ENCODE data around the gene SLK. TPM values are rescaled to one million over a fixed set of nuclear protein-coding genes. Genes with fewer than 3 reads are reported as not detected.
A peak's percentile ranks its signal among the peaks of the same experiment; 100 is the strongest.

Gene SLK
- total RNA-seq, 1 donor from 2014 or later: 66.8 TPM

- no peak for DNase-seq (ENCODE audit: low read depth, low spot score)
Measured at GRCh38 chr10:104033401-104033930, 66.5 kb downstream of the SLK start.

GRCh38 chr10:104033966-104034365 is 67.0 kb downstream of the SLK start:
- DNase-seq (ENCODE audit: low read depth, low spot score): no peak

GRCh38 chr10:104034401-104035193 is 67.7 kb downstream of the SLK start:
- no peak for DNase-seq (ENCODE audit: low read depth, low spot score)

GRCh38 chr10:104035194-104036068 is 68.5 kb downstream of the SLK start:
- DNase-seq (ENCODE audit: low read depth, low spot score): no peak

GRCh38 chr10:104036069-104036384 is 69.1 kb downstream of the SLK start:
- DNase-seq (ENCODE audit: low read depth, low spot score): no peak

GRCh38 chr10:104036518-104037260 is 69.7 kb downstream of the SLK start:
- DNase-seq (ENCODE audit: low read depth, low spot score): no peak

- DNase-seq (ENCODE audit: low read depth, low spot score): no peak
Measured at GRCh38 chr10:104037261-104037951, 70.5 kb downstream of the SLK start.

GRCh38 chr10:104038537-104038936 is 71.6 kb downstream of the SLK start:
- no peak for DNase-seq (ENCODE audit: low read depth, low spot score)

- no peak for DNase-seq (ENCODE audit: low read depth, low spot score)
Measured at GRCh38 chr10:104038958-104039752, 72.2 kb downstream of the SLK start.

GRCh38 chr10:104040382-104040781 is 73.4 kb downstream of the SLK start:
- no peak for DNase-seq (ENCODE audit: low read depth, low spot score)

- DNase-seq (ENCODE audit: low read depth, low spot score): no peak
Measured at GRCh38 chr10:104040862-104041789, 74.2 kb downstream of the SLK start.

- no peak for DNase-seq (ENCODE audit: low read depth, low spot score)
Measured at GRCh38 chr10:104041891-104042535, 75.1 kb downstream of the SLK start.

GRCh38 chr10:104043185-104043830 is 76.4 kb downstream of the SLK start:
- no peak for DNase-seq (ENCODE audit: low read depth, low spot score)

GRCh38 chr10:104043854-104044253 is 76.9 kb downstream of the SLK start:
- no peak for DNase-seq (ENCODE audit: low read depth, low spot score)

GRCh38 chr10:104045151-104046089 is 78.5 kb downstream of the SLK start:
- DNase-seq (ENCODE audit: low read depth, low spot score): peak; percentile 45

- DNase-seq (ENCODE audit: low read depth, low spot score): no peak
Measured at GRCh38 chr10:104046651-104047050, 79.7 kb downstream of the SLK start.
